Stimulated activated CD8-positive, alpha-beta memory T cell treated with anti-CD3 and anti-CD28 coated beads, Interleukin-12 subunit alpha, Interleukin-12 subunit beta, amount 100 ng/mL, for 24 hours (primary cell): ENCODE measurements around the gene PRH2.

ENCODE experiments used
- DNase-seq: peaks from one replicate; pipeline ENCODE4 v3.0.0-alpha.2; 2020; ENCODE audit errors: extremely low read depth

The PRH2 gene

DNA sequence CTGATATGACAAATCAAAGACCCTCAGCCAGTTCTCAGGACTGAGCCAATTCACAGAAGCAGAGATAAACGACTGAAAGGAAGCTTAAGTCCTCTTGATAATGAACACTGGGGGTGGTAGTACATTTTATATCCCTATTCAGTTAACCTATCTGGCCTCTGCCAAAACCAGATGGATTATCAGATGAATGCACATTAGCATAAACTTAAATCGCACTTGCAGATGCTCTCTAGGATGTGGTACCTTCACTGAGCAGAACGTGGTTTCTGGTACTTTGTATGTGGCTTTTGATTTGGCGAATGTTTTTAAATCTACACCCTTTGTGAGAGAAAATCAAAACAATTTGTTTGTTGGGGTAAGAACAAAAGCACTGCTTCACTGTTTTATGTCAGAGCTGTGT, 31.2 kb downstream of the PRH2 start:
- no peak for DNase-seq

DNA sequence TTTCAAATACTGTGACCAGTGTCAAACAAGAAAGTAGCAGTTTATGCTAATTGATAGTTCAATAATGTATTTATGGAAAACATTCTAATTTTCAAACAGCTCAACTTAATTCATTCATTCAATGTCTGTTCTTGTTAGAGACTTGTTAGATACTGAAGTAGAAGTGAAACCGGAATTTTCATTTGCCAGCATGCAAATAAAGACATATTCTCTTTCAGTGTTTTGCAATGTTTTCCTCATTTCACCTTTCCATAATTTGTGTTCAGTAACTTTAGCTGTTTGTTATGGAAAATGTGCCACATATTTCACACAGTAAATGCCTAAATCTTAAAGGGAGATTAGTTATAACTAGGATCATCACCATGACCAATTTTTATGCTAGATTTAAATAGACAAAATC, 36.4 kb downstream of the PRH2 start:
- DNase-seq, result no peak

DNA sequence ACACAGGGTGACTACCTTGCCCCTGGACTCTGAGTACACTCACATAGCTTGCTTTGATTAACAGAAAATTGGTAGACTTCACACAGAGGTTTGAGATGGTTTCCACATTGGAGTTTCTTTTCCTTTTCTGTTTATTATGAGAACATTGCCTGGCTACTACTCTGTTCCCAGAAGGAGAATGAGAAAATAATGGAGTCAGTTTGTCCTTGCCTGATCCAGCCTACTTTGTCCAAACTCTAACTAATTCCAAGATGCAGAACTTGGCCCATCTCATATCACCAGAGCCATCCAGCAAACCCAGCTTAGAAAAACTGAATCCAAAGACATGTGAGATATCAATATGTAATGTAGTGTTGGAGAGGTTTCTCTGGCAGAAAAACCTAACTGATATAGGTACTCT, 37.3 kb downstream of the PRH2 start:
- no peak for DNase-seq

DNA sequence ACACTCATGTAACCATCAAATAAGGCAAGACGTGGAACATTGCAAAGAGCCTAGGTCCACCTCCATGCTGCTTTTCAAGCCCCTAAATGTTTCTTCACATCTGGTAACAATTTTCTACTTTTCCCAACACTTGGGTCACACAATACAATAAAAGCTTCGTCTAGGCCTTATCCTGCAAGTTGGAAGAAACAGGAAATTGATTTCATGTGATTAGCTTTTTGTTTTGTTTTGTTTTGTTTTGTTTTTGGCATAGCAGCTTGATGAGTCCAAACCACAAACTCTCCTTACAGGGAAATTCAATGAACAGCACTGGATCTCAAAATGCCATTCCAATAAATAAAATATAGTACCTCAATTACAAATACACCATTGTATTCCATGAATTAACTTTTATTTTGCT, 38.4 kb downstream of the PRH2 start:
- no peak for DNase-seq

DNA sequence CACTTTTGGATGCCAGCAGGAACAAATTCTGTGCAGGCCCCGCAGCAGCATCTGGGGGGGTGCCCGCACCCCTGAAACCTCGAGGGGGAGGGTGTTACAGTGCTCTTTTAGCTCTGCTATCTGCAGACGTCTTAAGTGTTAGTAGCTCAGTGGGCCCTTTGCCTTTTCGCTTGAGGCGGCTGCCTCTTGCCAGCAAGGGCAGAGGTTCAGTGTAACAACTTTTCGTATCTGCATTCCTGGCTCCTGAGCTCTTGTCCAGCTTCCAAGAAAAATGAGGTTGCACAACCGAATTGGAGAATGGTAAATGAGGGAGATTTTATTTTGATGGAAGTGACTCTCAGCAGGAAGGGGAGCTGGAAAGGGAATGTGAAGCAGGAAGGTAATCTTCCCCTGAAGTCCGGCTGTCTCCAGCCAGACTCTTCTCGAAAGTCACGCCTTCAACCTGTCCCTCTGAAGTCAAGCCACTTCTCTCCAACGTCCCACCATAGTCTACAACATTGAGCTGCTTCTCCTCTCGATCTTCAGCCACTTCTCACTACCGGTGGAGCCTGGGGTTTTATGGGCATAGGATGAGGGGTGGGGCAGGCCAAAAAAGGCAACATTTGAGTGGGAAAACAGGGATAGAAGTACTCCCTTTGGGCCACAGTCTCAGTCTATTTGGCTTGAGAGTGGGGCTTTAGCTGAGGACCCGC, 39.9 kb downstream of the PRH2 start:
- DNase-seq, result no peak

DNA sequence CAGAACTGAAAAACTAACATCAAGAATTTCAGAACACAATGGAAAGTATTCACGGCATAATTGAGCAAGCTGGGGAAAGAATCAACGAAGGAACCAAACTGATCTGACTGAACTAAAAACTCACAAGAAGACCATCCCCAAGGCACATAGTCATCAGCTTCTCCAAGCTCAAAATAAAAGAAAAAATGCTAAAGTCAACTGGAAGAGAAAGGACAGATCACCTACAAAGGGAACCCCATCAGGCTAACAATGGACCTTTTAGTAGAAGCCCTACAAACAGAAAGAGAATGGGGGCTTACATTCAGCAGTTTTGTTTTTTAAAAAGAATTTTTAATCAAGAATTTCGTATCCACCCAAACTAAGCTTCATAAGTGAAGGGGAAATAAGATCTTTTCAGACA, 45.9 kb downstream of the PRH2 start:
- DNase-seq, result no peak

DNA sequence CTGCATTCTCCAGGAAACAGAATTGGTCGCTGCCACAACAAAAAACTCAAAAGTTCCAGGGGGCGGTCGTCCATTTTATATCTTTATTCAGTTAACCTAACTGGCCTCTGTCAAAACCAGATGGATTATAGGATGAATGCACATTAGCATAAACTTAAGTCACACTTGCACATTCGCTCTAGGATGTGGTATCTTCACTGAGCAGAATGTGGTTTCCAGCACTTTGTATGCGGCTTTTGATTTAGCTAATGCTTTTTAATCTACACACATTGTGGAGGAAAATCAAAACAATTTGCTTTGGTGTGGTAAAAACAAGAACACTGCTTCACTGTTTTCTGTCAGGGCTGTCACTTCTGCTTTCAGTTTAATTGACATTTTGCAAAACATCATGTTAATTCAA, 53.2 kb downstream of the PRH2 start:
- no peak for DNase-seq
